B cell (primary cell): Measurements from ENCODE around the gene AAK1.

ENCODE experiments used
- EZH2 ChIP-seq: IDR thresholded peaks from 2 replicates; pipeline ENCODE4 v1.6.1; 2012; ENCODE audit warnings: borderline replicate concordance, low read depth, mild to moderate bottlenecking, moderate library complexity, low read length; ENCODE audit not compliant: insufficient read depth, poor library complexity, severe bottlenecking
- TF ChIP-seq, protein P1 (sequence below): fragments of 200-600 bp; IDR thresholded peaks from one replicate; pipeline ENCODE4 v1.8.0; 2022; ENCODE audit warnings: antibody characterized with exemption, mild to moderate bottlenecking

GRCh38 chr2:69588403-69588802 lies 55.1 kb downstream of the AAK1 start:
- TF ChIP-seq, protein P1, sequence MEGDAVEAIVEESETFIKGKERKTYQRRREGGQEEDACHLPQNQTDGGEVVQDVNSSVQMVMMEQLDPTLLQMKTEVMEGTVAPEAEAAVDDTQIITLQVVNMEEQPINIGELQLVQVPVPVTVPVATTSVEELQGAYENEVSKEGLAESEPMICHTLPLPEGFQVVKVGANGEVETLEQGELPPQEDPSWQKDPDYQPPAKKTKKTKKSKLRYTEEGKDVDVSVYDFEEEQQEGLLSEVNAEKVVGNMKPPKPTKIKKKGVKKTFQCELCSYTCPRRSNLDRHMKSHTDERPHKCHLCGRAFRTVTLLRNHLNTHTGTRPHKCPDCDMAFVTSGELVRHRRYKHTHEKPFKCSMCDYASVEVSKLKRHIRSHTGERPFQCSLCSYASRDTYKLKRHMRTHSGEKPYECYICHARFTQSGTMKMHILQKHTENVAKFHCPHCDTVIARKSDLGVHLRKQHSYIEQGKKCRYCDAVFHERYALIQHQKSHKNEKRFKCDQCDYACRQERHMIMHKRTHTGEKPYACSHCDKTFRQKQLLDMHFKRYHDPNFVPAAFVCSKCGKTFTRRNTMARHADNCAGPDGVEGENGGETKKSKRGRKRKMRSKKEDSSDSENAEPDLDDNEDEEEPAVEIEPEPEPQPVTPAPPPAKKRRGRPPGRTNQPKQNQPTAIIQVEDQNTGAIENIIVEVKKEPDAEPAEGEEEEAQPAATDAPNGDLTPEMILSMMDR = no peak
- TF ChIP-seq EZH2 = no peak
